NCI-H1417 treated with DMSO at 0.1 percent for 48 hours (cell line): ENCODE results near the gene SRSF2.
"Not testable (repeated sequence)": the region's sequence is repeated elsewhere in the genome, so short reads cannot be mapped to it uniquely, and the experiment has no call there.

Experiments used
- DNase-seq: peaks from one replicate; lab custom pipeline; 2025; lab: John Stamatoyannopoulos, UW

SRSF2 gene

GRCh38 chr17:76720941-76721340 lies 16.2 kb downstream of the SRSF2 start:
- DNase-seq = no peak

- no peak for DNase-seq
These were observed 16.9 kb downstream of the SRSF2 start for GRCh38 chr17:76720211-76720610.

DNA sequence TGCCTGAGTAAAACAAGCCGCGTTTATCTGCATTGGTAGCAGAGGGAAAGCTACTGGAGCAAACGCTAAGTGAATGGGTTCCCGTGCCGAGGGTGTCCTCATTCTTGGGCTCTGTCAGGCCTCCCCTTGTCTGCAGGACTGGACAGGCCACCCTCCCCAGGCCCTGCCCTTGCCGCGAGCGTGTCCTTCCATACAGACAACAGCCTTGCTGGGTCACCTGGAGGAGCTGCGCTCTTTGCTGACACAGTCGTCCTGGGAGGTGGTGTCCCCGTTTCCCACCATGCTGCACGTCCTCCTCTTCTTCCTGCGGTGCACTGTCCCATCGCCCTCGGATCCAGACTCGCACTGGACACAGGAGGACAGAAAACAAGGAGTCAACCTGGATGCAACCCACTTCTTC lies 18.6 kb downstream of the SRSF2 start:
- DNase-seq = no peak

DNA sequence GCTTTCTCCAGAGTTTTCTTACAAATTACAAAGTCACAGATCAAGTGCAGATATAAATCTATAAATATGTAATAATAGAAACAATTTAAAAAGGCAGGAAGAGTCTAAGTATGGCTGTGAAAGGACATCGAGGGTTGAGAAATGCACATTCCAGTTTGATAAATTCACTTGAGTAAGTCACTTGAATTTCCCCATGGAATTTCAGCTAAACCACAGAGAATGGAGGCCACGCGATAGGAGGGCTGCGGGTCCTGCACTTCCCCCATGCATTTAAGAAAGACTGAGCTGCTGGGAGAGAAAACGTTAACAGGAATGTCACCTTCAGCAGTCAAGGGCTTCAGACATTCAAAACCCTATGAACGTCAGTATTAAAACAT lies 20.3 kb downstream of the SRSF2 start:
- no peak for DNase-seq

DNA sequence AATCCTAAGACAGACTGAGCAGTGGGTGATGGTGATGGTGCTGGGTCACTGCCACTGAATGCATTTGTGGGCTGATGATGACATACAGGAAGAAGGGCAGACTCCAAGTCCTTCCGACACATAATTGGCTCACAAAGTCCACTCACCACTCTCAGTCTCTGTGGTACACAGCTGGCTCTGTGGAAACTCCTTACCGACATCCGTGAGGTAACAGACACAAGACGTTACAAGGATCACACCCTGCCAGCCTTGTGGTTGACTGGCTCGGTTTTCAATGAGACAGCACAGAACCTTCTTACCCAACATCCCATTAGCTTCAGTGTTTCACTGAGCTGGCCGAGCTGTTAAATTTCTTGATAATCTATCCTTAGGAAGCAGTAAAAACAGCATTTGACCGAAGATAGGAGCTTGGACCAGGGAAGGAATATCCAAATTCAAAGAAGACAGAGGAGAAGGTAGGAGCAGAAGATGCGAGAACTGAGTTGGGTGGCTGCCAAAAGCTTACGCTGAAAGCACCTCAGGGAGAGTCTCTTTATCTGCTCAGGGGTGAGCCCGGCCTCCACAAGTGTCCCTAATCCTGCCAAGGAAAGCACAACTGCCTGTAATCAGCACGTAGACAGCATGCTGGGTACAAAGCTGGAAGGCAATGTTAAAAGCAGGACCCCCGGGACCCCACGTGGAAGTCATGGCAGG lies 20.8 kb downstream of the SRSF2 start:
- DNase-seq = no peak

DNA sequence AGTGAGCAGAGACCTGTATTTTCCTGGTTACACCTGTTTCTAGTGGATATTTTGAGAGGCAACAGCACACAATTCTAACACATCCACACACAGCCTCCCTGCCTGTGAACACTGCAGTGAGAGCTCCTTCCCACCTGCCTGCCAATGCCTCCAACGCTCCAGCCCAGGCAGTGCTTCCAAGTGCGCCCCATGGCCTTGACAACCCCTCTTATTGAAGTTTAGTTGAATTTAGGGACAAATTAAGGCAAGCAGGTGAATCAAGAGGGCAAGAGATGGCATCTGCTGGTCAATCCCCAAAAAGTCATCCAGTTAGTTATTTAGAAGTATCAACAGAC lies 21.7 kb downstream of the SRSF2 start:
- no peak for DNase-seq

DNA sequence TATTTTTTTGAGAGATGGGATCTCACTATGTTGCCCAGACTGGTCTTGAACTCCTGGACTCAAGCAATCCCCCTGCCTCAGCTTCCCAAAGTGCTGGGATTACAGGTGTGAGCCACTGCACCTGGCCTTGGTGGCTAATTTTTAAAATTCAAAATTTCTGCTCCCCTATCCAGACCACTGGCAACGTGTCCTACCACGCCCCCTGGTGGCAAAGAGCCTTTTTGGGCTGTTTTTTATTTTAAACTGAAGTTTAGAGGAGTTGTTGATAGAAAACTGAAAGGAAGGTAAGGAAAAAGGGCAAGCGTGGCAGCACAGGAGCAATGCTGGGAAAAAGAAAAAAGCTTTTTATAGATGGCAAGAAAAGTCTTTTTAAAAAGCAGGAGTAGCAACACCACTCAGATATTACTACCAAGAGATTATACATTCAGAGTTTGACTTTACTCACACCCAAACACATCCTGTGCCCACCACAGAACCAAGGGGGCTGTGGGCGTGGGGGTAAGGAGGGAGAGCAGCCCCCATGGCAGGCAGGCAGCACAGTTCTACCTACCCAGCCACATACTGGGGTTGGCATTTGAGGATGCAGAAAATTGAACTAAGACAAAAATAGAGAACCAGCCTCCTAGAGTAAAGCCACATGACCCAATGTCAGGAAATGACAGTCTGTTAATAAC lies 22.2 kb downstream of the SRSF2 start:
- DNase-seq = no peak

DNA sequence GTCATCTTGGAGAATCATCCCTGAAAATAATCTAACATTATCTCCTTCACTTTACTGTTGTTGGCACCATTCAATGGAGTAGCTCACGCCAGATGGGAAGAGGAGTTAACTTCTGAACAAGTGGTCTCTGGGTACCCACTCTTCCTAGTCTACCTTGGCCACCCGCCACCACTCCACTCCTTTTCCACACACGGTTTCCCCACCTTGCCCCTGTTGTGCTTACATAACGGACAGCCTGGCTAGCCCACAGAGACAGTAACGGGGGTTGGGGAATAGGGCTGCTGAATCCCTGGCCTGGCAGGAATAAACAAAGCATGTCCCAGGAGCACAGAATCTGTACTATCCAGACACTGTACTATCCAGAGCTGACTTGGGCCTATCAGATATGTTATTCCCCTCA lies 22.8 kb downstream of the SRSF2 start:
- no peak for DNase-seq

DNA sequence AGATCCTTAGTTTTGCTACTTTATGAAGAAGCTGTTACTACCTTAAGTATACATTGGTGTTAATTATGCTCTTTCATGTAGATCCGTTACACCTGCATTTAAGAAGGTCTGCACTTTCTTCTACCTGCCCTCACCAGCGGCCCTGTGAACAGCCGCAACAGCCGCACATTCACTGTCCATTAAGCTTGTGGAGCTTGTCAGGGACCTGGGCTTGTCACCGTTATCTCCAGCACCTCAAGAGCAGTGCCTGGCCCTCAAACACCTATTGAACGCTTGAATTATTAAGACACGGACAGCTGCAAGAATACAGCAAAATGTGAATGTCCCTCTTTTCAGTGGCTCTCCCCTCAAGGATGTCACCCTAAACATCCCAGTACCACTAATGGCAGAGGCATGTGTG lies 23.4 kb downstream of the SRSF2 start:
- DNase-seq = no peak

DNA sequence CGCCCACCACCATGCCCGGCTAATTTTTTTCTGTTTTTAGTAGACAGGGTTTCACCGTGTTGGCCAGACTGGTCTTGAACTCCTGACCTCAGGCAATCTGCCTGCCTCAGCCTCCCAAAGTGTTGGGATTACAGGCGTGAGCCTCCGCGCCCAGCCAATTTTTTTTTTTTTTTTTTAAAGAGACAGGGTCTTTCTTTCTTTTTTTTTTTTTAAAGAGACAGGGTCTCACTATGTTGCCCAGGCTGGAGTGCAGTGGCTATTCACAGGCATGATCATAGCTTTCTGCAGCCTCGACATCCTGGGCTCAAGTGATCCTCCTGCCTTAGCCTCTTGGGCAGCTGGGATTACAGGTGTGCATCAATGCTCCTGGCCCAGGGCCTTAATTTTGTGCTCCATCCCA lies 24.8 kb downstream of the SRSF2 start:
- not testable (repeated sequence) for DNase-seq

GRCh38 chr17:76710863-76711611 lies 26.1 kb downstream of the SRSF2 start, which contains the start of gene MXRA7:
TSS of gene MXRA7 (minus strand) at chr17:76710965. CDS start at chr17:76710946, 19 bp downstream.
- DNase-seq = no peak

DNA sequence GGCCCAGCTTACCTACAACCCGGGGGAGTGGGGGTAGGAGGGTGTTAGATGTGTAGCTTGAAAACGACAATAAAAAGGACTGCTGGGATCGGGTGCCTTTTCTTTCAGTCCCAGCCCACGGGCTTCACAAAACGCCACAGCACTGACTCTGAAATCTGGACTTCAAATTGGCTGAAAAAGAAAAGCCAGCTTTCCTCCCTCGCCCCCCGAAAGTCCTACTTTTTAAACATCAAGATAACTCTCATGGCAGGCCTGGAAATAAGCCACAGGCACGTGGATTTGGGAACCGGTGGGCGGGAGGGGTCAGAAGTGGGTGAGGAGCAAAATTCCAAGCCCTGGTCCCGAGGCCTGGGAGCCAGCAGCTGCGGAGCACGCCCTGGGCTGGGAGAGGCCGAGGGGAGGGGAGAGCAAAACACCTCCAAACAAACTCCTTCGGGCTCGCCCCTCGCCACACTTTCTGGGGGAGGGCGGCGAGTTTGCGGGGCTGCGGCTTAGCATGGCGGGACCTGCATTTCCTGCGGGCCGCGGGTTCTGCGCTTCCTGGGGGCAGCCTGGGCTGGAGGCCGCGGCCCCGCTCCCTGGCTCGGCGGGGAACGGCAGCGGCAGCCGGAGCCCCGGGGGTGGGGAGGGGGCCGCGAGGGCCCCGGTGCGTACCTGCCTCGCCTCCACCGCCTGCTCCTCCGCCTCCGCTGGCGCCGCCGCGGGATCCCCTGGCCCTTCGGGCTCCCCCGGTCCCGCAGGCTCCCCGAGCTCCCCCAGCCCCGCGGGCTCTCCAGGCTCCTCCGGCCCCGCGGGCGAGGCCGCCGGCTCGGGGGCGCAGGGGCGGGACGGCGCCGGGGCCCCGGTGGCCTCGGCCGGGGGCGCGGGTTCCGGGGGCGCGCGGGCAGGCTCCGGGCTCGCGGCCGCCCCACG lies 26.9 kb downstream of the SRSF2 start:
- DNase-seq = not testable (repeated sequence)

DNA sequence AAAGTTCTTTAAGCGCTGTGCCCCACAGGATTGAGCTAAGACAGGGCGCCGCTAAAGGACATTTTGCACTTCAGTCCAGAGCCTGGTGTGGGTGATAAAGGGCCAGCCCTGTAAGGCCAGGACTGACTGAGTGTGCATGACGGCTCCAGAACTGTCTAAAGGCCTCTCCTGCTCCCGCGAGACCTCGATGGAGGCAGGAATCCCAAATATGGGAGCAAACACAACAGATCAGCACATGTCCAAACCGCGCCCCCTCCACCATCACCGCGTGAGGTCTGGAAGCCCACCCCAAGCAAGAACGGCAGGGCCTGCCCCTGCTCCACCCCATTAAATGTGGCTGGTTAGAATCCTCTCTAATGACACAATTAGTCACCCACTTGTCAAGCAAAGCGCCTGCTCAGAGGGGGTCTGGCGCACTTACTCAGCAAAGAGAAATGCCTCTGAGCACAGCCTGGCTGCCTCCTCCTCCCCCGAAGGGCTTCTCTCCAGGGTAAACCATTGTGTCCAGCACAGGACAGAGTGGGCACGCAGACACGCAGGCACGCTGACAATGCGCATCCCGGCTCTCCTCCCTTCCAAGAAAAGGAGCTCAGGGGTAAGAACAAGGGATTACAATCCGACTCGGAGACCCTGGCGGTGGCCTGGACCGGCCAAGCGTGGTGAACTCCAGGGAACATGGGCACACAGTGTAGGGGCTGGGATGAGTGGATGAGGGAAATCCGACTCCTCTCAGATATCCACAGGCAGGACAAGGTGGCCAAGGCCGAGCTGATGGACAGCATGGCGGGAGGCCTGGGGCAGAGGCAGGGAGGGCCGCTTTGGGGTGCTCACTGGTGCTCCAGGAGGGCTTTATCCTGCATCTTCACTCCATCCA lies 27.8 kb downstream of the SRSF2 start:
- no peak for DNase-seq

GRCh38 chr17:76707985-76708807 lies 28.9 kb downstream of the SRSF2 start:
- DNase-seq = no peak

DNA sequence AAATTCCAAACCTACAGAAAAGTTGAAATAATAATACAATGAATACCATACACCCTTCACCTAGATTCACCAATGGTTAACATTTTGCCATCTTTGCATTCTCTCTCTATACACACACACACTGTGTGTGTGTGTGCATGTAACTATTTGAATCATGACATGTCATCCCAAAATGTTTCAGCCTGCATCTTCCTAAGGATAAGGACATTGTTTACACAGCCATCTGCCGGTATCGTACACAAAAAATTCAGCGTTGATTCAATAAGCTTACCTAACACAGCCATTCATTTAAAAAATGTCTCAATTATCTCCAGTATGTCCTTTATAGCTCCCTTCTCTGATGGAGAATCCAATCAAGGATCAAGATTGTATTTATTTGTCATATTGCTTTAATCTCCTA lies 30.3 kb downstream of the SRSF2 start:
- DNase-seq = no peak

DNA sequence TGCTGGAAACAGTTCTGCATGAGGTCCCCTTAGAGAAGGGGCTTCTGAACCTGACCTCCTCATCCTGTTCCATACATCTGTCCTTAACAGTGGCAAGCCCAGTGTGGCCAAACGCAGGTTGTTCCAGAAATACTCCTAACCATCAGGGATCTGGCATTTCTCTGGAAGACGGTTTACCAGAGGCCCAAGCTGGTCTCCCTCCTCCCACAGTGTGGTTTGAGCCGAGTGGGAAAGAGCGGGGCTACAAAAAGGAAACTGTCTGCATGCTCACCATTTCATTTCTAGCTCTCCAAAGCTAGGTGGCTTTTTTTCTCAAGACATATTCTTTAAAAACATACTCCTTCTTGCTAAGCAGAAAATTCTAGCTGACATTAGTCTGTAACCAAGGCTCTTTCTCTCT lies 32.3 kb downstream of the SRSF2 start:
- no peak for DNase-seq

GRCh38 chr17:76702941-76703637 lies 34.0 kb downstream of the SRSF2 start:
- DNase-seq = no peak

DNA sequence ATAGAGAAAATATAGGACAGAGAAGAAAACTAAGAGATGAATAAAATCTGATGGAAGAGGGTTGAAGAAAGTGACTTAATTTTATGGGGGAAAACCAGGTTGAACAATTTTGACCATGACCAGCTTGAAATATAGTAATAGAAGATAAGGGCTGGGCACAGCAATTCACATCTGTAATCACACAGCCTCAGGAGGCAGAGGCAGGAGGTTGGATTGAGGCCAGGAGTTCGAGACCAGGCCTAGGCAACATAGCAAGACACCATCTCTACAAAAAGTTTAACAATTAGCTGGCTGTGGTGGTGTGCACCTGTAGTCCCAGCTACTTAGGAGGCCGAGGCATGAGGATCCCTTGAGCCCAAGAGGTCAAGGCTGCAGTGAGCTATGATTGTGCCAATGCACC lies 35.1 kb downstream of the SRSF2 start:
- DNase-seq = no peak

DNA sequence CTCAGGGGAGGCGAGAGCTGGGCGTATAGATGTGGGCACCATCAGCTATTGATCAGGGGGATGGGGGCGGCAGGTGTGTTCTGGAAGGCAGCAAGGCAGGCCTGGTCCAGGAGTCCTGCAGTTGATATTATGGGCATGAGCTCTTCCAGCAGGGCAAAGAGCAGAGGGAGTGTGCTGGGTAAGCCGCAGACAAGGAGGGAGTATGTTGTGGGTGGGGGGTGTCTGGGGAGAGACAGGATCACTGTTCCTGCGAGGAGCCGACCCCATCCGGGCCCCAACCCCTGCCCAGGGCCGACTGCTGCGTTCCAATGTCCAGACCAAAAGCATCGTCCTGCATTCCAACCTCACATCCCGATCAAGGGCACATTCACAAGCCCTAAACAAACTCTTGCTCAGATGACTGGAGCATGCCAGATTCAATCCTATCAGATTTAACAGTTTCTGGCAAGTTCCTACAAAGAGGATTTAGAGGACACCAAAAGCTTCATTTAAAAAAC lies 35.6 kb downstream of the SRSF2 start:
- no peak for DNase-seq
